A549 (cell line): Measurements from ENCODE around the gene HDHD5.

Experiments used
- BCL3 ChIP-seq: fragments of >200 bp; sonication (Bioruptor Twin); formaldehyde crosslinking; IDR thresholded peaks from 3 replicates; pipeline ENCODE4 v1.6.1; 2016
- CTCF ChIP-seq: fragments of >200 bp; sonication (Bioruptor Twin); formaldehyde crosslinking; IDR thresholded peaks from 3 replicates; pipeline ENCODE4 v1.5.1; 2016
- HOXA7 ChIP-seq: fragments of 250-450 bp; sonication (Bioruptor Pico); IDR thresholded peaks from 2 replicates; pipeline ENCODE4 v1.5.0; 2020; ENCODE audit warnings: mild to moderate bottlenecking, moderate library complexity
- HOXB5 ChIP-seq: fragments of 250-450 bp; sonication (Bioruptor Pico); IDR thresholded peaks from 2 replicates; pipeline ENCODE4 v1.5.0; 2020; ENCODE audit warnings: mild to moderate bottlenecking, moderate library complexity
- RFX5 ChIP-seq: fragments of 450-650 bp; IDR thresholded peaks from 2 replicates; pipeline ENCODE4 v1.7.1; 2014; ENCODE audit warnings: antibody characterized with exemption, mild to moderate bottlenecking, moderate library complexity
- SREBF2 ChIP-seq: fragments of 450-650 bp; IDR thresholded peaks from 2 replicates; pipeline ENCODE4 v1.6.1; 2014; ENCODE audit warnings: mild to moderate bottlenecking, moderate library complexity

- TF ChIP-seq CTCF, result no peak
- no peak for TF ChIP-seq HOXB5
- TF ChIP-seq RFX5, result no peak
- TF ChIP-seq BCL3, result no peak
- TF ChIP-seq SREBF2, result no peak
- no peak for TF ChIP-seq HOXA7 (CRISPR knock-in tag)
These were observed 38.8 kb downstream of the HDHD5 start for GRCh38 chr22:17120281-17120680.
